HG02798 (cell line): ENCODE results near the gene HOXB3.
"Not testable (repeated sequence)": the region's sequence is repeated elsewhere in the genome, so short reads cannot be mapped to it uniquely, and the experiment has no call there.

Experiments used
- ATAC-seq: cut with Tn5 transposase; IDR thresholded peaks from one replicate; pipeline ENCODE4 v1.9.1; 2021; ENCODE audit warnings: mild to moderate bottlenecking; ENCODE audit not compliant: unreplicated experiment, poor library complexity

Gene HOXB3

DNA sequence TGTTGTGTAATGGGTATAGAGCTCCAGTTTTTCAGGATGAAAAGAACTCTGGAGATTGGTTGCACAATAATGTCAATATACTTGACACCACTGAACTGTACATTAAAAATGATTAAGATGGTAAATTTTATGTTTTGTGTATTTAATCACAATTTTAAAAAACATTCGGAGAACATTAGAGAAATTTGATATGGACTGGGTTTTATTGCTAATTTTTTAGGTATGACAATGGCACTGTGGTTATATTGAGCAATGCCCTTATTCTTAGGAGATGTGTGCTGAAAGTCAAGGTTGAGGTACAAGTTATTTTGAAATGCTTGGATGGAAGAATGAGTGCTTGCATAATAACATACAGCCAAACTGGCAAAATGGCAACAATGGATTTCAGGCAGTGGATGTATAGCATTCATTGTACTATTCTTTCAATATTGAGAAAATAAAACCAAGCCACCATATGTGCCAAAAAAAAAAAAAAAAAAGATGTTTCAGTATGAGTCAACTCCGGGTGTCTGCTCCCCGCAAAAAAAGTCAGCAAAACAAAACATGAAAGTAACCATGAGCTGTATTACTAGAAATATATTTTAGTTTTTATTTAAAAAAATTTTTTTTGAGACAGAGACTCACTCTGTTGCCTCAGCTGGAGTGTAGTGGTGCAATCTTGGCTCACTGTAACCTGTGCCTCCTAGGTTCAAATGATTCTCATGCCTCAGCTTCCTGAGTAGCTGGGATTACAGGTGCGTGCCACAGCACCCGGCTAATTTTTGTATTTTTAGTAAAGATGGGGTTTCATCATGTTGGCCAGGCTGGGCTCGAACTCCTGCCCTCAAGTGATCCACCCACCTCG lies 79.1 kb downstream of the HOXB3 start:
- peak; percentile 57 for ATAC-seq

DNA sequence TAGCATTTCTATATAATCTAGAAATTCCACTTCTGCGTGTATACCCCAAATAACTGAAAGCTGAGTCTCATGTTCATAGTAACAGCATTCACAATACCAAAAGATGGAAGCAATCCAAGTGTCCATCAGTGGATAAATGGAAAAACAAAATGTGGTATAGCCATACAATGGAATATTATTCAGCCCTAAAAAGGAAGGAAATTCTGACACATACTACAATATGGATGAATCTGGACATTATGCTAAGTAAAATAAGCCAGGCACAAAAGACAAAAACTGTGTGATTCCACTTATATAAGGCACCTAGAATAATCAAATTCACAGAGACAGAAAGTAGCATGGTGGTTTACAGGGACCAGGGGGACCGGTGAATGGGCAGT lies 79.7 kb downstream of the HOXB3 start:
- ATAC-seq: no peak

GRCh38 chr17:48509708-48510107 lies 80.3 kb downstream of the HOXB3 start:
- not testable (repeated sequence) for ATAC-seq

DNA sequence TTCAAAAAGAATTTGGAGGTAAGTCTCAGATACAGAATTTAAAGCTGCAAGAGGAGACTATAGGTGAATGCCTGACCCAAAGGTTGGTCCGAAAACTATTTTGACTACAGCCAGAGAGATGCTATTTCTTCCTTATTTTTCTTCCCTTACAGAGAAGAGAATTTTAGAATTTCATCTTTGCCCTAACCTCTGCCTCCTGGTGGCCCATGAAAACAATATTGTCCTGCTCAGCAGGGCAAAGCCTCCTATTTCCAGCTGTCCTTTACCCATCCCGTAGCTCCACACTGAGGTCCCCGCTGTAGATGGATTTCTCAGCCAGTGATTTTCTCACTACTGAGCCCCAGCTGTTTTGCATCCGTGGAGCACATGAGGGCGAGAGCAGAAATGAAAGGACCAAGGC lies 83.8 kb downstream of the HOXB3 start:
- ATAC-seq: no peak

DNA sequence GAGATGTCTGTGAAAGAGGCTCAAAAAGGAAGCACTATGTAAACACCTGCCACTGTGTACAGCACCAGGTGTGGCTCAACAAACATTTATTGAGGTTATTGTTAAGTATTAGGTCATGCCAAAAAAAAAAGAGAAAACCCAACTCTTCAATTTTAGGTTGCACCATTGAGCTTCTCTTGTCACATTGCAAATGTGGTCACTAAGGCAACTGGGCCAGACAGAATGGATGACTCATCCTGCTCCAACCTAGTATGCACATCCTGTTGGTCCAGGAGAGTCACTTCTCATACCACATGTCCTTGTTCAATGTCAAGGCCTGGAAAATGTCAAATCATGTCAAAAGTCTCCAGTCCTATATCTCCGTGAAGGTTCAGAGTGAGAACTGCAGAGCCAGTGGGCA lies 84.3 kb downstream of the HOXB3 start:
- peak; percentile 88 for ATAC-seq

- no peak for ATAC-seq
Observed at GRCh38 chr17:48504953-48505352, 85.1 kb downstream of the HOXB3 start.

- no peak for ATAC-seq
Observed at GRCh38 chr17:48503747-48504146, 86.3 kb downstream of the HOXB3 start.

- no peak for ATAC-seq
Observed at GRCh38 chr17:48502901-48503300, 87.1 kb downstream of the HOXB3 start.

DNA sequence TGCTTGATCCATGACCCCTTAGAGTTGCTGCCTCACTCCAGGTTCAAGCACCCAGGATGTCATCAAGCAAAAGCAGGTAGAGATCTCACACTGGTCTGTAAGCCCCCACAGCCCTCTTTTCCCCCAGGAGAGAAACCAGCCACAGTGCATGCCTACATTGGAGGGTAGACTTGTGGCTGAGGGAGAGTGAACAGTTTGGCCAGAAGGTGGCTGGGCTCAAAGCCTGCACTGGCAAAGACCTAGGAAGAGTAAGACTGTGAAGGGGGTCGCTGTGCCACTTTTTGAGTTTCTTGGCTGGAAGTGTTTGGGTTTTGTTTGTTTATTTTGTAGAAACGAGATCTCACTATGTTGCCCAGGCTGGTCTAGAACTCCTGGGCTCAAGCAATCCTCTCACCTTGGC lies 87.7 kb downstream of the HOXB3 start:
- ATAC-seq: no peak

GRCh38 chr17:48500435-48501426 lies 89.3 kb downstream of the HOXB3 start:
- no peak for ATAC-seq

DNA sequence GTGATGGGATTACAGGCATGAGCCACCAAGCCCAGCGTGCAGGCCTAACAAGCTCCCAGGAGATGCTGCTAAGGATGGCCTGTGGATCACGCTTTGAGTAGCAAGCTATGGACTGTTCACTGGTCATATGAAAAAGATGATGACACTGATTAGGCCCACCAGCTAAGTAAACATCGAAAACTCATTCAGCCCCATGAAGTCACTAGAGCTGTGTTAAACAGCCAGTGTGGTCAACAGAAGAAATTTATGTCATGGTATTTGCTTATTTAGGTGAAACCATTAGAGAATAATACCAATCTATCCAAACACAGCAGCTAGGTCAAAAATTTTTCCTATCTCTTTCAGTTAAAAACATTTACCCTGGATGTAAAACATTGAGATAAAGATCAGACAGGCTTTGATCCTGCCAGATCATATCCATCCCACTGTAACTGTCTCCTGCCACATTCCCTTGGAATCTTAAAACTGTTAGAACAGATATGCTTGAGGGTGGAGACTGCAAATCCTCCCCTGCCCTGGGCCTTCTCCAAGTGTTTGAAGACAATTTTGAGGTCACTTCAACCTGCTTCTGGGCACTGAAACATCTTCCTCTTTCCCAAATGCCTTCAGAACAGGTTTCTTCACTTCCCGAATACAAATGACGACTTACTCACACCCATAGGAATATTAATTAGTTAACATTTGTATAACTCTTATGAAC lies 90.2 kb downstream of the HOXB3 start:
- no peak for ATAC-seq

DNA sequence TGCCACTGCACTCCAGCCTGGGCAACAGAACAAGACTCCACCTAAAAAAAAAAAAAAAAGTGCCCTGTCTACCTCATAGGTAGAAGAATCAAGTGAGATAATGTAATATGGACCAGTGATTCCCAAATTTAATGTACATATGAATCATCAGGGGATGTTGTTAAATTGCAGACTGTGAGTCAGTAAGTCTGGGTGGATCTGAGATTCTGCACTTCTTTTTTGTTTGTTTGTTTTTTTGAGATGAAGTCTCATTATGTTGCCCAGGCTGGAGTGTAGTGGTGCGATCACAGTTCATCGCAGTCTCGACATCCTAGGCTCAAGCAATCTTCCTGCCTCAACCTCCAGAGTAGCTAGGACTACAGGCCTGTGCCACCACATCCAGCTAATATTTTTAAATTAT lies 90.8 kb downstream of the HOXB3 start:
- ATAC-seq: no peak
